Superior temporal gyrus (tissue), 1 donor: ENCODE results near the gene CD19.
"Not testable (repeated sequence)": the region's sequence is repeated elsewhere in the genome, so short reads cannot be mapped to it uniquely, and the experiment has no call there.

Source experiments
- DNase-seq: peaks from one replicate; pipeline ENCODE4 v3.0.0-alpha.2; 2016; ENCODE audit errors: extremely low spot score

CD19 gene

GRCh38 chr16:28931801-28932225 is at the start of gene CD19:
CD19 (plus strand) TSS chr16:28931971; CDS start chr16:28932001, 30 bp downstream.
- no peak for DNase-seq

GRCh38 chr16:28882551-28883160 is 49.1 kb upstream of the CD19 start:
- no peak for DNase-seq

DNA sequence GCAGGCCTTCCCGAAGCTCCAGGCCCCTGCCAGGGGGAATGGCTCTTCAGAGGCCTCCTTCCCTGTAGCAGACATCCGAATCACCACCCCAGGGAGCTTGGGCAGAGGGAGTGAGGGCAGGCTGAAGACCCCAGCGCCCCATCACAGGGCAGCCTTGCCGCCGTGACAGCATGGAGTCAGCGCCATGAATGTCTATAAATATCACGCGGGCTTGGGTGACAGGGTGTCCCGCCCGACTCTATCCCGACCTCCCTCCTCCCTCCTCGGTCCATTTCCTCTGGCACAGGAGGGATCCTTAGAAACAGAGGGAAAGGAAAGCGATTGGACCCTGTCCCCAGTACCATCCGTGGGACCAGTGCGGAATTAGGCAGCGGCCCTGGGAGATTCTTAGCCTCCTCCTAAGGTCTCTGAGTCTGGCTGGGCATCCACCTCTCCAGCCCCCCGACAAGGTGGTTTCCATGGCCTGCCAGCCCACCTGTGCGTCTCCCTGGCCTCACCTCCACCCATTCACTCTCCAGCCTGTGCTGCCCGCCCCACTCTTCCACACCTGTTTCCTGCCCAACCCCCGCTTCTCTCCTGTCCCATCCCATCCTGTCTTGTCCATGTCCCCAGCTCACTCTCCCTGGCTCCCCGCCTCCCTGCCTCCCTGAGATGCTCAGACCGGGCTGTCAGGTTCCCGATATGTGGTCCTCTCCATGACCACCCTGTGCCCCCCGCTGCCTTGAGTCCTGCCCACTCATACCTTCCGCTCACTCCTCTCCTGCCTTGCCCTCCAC is 48.4 kb upstream of the CD19 start:
- no peak for DNase-seq

- no peak for DNase-seq
These were observed 47.7 kb upstream of the CD19 start for GRCh38 chr16:28884045-28884444.

GRCh38 chr16:28886945-28887344 is 44.8 kb upstream of the CD19 start:
- DNase-seq, result no peak

DNA sequence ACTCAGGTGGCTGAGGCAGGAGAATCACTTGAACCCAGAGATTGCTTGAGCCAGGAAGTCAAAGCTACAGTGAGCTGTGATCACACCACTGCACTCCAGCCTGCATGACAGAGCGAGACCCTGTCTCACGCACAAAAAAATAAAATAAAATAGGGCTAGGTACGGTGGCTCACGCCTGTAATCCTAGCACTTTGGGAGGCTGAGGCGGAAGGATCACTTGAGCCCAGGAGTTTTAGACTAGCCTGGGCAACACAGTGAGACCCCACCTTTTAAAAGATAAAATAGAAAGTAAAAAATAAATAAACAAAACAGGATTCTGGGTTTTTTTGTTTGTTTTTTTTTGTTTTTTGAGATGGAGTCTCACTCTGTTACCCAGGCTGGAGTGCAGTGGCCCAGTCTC is 41.4 kb upstream of the CD19 start:
- not testable (repeated sequence) for DNase-seq

GRCh38 chr16:28891964-28892890 is 39.5 kb upstream of the CD19 start:
- DNase-seq, result no peak

DNA sequence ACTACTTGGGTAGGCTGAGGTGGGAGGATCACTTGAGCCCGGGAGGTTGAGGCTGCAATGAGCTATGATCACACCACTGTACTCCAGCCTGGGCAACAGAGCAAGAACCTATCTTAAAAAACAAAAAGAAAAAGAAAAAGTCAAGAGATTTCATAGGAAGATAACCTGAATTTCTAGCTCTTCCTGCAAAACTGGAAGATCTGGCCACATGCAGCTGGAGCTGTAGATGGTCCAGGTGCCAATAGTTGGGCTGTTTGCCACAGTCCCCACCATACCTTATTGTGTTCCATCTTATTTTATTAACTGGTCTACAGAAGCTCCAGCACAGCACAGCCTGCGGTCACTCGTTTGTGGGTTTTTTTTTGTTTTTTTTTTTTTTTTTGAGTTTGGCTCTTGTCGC is 38.5 kb upstream of the CD19 start:
- DNase-seq, result no peak

- DNase-seq, result no peak
These were observed 36.2 kb upstream of the CD19 start for GRCh38 chr16:28895609-28896008.

GRCh38 chr16:28897826-28898225 is 33.9 kb upstream of the CD19 start:
- no peak for DNase-seq

DNA sequence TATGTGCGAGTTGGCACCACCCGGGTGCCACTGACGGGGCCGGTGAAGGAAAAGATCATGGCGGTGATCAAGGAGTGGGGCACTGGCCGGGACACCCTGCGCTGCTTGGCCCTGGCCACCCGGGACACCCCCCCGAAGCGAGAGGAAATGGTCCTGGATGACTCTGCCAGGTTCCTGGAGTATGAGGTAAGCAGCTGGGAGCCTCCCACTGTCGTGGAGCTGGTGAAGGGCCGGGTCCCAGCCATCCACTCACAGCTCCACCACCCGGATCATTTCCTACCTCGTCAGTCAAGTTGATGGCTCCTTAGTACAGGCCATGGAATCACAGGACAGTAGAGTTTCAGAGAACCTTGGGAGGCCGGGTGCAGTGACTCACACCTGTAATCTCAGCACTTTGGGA is 33.5 kb upstream of the CD19 start:
- no peak for DNase-seq

DNA sequence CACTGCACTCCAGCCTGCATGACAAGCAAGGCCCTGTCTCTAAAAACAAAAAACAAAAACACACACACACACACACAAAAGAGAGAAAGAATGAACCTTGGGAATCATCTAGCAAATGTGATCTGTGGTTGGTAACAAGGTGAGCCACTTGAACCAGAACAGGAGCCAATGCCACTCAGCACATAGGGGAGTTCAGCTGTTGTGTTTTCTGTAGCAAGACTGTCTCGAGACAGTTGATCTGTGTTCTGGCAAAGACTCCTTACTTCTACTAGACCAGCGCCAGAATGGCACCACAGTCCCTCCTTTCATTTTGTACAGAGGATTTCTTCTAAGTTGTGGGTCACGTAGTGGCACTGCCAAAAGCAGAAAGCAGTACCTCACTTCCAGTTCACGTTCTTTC is 32.8 kb upstream of the CD19 start:
- no peak for DNase-seq

- DNase-seq, result no peak
These were observed 31.7 kb upstream of the CD19 start for GRCh38 chr16:28899882-28900590.

DNA sequence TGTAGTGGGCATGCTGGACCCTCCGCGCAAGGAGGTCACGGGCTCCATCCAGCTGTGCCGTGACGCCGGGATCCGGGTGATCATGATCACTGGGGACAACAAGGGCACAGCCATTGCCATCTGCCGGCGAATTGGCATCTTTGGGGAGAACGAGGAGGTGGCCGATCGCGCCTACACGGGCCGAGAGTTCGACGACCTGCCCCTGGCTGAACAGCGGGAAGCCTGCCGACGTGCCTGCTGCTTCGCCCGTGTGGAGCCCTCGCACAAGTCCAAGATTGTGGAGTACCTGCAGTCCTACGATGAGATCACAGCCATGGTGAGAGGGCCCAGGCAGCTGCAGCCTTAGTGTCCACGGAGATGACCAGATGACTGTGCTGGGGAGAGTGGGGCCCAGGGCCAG is 31.2 kb upstream of the CD19 start:
- no peak for DNase-seq

GRCh38 chr16:28901862-28902261 is 29.9 kb upstream of the CD19 start:
- DNase-seq, result no peak

DNA sequence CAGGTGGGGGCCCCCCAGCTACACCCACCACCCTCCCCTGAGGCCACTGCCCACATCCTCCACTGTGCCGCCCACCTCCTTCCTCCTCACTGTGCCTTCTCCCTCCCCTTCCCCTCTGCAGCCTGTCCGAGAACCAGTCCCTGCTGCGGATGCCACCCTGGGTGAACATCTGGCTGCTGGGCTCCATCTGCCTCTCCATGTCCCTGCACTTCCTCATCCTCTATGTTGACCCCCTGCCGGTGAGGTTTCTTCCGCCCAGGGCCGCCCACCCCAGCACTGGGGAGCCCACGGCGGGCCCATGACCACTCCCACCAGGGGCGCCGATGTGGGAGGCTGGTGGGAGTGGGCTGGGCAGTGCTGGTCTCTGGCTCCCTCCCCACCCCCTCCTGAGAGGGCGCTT is 28.9 kb upstream of the CD19 start:
- no peak for DNase-seq

DNA sequence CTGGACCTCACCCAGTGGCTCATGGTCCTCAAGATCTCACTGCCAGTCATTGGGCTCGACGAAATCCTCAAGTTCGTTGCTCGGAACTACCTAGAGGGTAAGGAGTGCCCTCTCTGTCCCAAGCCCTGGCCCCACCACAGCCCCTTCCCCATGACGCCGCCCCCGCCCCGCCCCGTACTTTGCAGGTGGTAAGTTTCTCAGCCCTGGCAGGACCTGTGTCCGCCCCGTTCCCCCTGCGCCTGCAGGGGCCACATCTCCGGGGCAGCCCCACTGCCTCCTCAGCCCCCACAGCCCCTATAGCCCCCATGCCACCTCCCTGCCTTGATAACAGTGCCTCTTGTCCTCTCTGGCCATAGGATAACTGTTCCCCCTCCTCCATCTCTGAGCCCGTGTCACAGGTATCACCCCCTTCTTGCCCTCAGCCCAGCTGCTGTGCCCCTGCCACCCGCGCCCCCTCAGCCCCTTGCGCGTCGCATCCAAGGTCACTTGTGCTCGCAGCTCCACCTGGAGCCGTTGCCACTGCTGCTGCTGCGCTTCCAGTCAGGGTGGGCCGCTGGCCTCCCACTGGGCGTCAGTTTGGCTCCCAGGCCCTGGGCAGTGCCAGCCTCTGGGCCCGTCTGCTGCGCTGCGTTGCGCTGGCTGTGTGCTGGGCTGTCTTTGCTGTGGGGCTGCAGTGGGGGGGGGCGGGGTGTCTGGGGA is 28.3 kb upstream of the CD19 start:
- no peak for DNase-seq

DNA sequence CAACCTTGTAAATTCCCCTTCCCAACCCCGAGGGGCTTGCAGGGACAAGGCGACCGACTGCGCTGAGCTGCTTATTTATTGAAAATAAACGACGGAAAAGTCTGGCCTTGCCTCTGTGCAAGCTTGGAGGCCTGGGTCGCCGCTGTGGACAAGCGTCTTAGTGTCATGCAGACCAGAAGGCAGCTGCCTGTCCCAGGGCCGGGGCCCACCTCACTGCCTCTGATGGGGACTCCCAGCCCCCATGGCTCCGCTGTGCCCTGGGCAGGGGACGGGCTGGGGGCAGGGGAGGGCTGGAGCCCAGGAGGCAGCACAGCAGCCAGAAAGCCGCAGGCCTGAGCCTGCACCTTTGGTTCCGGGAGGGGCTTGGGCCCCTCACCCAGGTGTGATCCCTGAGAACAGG is 27.4 kb upstream of the CD19 start:
- no peak for DNase-seq

GRCh38 chr16:28904828-28905227 is 26.9 kb upstream of the CD19 start:
- no peak for DNase-seq

DNA sequence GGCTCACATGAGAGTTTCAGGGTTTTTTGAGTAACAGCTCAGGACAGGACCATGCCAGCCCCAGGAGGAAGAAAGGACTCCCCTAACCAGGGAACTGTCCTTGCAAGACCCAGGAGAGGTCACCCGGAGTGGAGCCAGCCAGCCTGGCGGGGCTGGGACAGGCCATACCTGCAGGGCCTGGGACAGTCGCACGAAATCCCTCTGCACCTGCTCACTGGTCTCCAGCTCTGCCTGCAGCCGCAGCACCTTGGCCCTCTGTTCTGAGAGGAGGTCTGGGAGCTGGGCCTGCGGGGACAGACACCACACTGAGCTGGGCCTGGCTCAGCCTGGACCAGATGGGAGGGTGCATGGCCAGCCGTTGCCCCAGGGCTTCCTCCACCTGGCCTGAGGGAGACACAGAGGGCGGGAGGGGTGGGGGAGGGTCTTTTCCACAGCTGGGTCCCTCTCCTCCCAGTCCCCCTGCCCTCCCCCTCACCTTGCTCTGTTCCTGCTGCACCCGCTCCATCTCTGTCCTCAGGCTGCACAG is 26.5 kb upstream of the CD19 start:
- DNase-seq, result no peak

- DNase-seq, result no peak
These were observed 25.9 kb upstream of the CD19 start for GRCh38 chr16:28905800-28906372.
